Measurements from ENCODE around the gene CREB3L1.

CREB3L1 gene

GRCh38 chr11:46277622-46278386 is at the start of gene CREB3L1:
Gene CREB3L1 (plus strand): TSS chr11:46277662. CDS start chr11:46278112, 450 bp downstream.
- no peak for DNase-seq (ENCODE audit: low read depth in 2 of 3, low spot score in 2 of 3)

GRCh38 chr11:46229230-46229629 is 48.2 kb upstream of the CREB3L1 start:
- no peak for DNase-seq (ENCODE audit: low read depth in 2 of 3, low spot score in 2 of 3)

GRCh38 chr11:46234311-46234710 is 43.2 kb upstream of the CREB3L1 start:
- no peak for DNase-seq (ENCODE audit: low read depth in 2 of 3, low spot score in 2 of 3)

GRCh38 chr11:46235777-46236688 is 41.4 kb upstream of the CREB3L1 start:
- DNase-seq (ENCODE audit: low read depth in 2 of 3, low spot score in 2 of 3): no peak

- DNase-seq (ENCODE audit: low read depth in 2 of 3, low spot score in 2 of 3): no peak
Measured at GRCh38 chr11:46236918-46237247, 40.6 kb upstream of the CREB3L1 start.

- DNase-seq (ENCODE audit: low read depth in 2 of 3, low spot score in 2 of 3): peak; percentile 34 to 46 (median 37)
Measured at GRCh38 chr11:46237248-46238077, 40.0 kb upstream of the CREB3L1 start.

- peak in 2 of 3 experiments; percentile 41 to 44 for DNase-seq (ENCODE audit: low read depth in 2 of 3, low spot score in 2 of 3)
Measured at GRCh38 chr11:46238078-46238966, 39.1 kb upstream of the CREB3L1 start.

- peak; percentile 61 to 79 (median 76) for DNase-seq (ENCODE audit: low read depth in 2 of 3, low spot score in 2 of 3)
Measured at GRCh38 chr11:46238967-46239800, 38.3 kb upstream of the CREB3L1 start.

- DNase-seq (ENCODE audit: low read depth in 2 of 3, low spot score in 2 of 3): no peak
Measured at GRCh38 chr11:46239801-46240061, 37.7 kb upstream of the CREB3L1 start.

- DNase-seq (ENCODE audit: low read depth in 2 of 3, low spot score in 2 of 3): no peak
Measured at GRCh38 chr11:46240371-46240770, 37.1 kb upstream of the CREB3L1 start.

GRCh38 chr11:46240861-46241260 is 36.6 kb upstream of the CREB3L1 start:
- no peak for DNase-seq (ENCODE audit: low read depth in 2 of 3, low spot score in 2 of 3)

GRCh38 chr11:46242041-46242951 is 35.2 kb upstream of the CREB3L1 start:
- no peak for DNase-seq (ENCODE audit: low read depth in 2 of 3, low spot score in 2 of 3)

- peak; percentile 76 to 87 (median 84) for DNase-seq (ENCODE audit: low read depth in 2 of 3, low spot score in 2 of 3)
Measured at GRCh38 chr11:46242952-46243795, 34.3 kb upstream of the CREB3L1 start.

- no peak for DNase-seq (ENCODE audit: low read depth in 2 of 3, low spot score in 2 of 3)
Measured at GRCh38 chr11:46243796-46244109, 33.7 kb upstream of the CREB3L1 start.

- DNase-seq (ENCODE audit: low read depth in 2 of 3, low spot score in 2 of 3): no peak
Measured at GRCh38 chr11:46246521-46246920, 30.9 kb upstream of the CREB3L1 start.

GRCh38 chr11:46247090-46247489 is 30.4 kb upstream of the CREB3L1 start:
- no peak for DNase-seq (ENCODE audit: low read depth in 2 of 3, low spot score in 2 of 3)

GRCh38 chr11:46247659-46248058 is 29.8 kb upstream of the CREB3L1 start:
- no peak for DNase-seq (ENCODE audit: low read depth in 2 of 3, low spot score in 2 of 3)
